Nucleus accumbens (tissue), 56 donors: ENCODE measurements around the gene CNN3.
"Not testable (repeated sequence)": the region's sequence is repeated elsewhere in the genome, so short reads cannot be mapped to it uniquely, and the experiment has no call there.

Experiments used
- DNase-seq, 56 donors: peaks; one replicate each; lab custom pipeline; 2025; lab: John Stamatoyannopoulos, UW

CNN3 gene

DNA sequence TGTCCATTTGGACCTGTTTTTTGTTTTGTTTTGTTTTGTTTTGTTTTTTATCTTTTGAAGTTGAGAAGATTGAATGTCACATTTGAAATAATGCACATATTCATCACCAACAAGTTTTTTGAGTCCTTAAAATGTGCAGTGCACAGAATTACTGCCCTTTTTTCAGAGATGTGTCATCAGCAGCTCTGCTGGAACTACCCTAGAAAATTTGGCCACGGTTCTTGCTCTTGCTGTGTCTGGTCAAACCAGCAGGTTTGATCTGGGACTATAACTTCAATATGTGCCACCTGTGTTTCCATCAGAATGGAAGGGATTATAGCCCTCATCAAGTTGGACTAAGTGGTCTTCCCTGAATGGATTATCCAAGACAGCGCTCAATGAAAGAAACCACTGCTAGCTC is 24.1 kb upstream of the CNN3 start:
- DNase-seq: no peak

GRCh38 chr1:94949681-94950661 is 23.1 kb upstream of the CNN3 start:
- no peak for DNase-seq

- DNase-seq: no peak
Observed at GRCh38 chr1:94947437-94947836, 20.5 kb upstream of the CNN3 start.

DNA sequence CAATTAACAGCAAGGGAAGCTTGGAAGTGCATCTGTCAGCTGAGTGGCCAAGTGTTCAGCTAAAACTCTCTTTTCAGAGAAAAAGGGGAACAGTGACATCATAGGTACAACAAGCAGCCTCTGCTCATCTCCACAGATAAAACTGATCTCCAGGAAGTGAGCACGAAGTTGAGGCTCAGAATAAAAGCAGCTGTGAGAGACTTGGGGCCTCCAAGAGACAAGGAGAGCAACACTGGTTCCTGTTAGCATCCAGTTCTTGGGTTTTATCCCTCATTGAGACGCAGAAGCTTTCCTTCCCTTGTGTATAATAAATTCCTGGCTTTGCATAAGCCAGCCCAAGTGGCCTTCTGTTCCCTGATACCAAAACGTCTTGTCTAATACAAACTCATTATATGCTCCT is 20.0 kb upstream of the CNN3 start:
- DNase-seq: no peak

DNA sequence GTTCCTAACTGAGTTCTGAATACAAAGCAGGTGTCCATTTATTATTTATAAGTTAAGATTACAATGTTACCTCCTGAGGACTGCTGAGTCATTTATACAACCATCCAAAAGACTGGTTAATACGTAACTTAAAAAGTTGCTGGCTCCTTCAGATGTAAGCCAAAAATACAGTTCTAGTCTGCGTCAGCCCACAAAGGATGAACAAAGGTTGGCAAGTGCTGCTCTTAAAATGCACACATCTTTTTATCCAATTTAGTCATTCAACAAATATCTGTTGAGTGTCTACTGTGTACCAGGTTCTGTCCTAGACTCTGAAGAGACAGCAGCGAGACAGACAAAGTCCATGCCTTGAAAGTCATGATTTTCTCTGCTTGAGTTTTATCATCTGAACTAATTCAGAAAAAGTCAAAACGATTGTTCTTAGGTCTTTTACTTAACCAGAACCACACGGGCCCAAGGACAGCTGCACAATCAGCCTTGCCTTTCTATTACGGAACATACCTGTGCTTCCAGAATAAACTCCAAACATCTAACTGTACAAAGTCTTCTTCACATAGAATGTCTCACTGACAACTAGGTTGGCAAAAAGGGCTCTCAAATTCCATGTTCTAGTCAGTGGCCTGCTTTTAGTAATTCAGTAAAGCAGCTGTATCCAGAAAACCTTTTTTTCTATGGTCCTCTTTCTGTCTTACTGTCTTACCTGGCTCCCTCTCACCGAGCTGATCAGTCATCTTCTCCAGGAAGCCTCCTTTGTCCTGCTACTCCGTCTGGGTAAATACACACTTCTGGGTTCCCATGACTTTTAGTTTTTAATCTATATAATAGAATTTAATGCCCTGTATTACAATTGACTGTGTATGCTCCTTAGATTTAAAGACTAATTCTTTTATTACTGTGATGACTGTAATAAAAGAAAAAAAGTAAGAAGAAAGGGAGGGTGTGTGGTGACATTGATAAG is 15.5 kb upstream of the CNN3 start:
- no peak for DNase-seq

DNA sequence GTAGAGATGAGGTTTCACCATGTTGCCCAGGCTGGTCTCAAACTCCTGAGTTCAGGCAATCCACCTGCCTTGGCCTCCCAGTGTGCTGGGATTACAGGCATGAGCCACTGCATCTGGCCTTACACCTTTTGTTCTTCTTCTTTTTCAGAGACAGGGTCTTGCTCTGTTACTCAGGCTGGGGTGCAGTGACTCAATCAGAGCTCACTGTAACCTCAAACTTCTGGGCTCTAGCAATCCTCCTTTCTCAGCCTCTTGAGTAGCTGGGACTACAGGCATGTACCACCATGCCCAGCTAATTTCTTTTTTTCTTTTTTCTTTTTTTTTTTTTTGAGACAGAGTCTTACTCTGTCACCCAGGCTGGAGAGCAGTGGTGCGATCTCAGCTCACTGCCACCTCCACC is 14.6 kb upstream of the CNN3 start:
- DNase-seq: not testable (repeated sequence)

- no peak for DNase-seq
Observed at GRCh38 chr1:94940738-94941137, 13.8 kb upstream of the CNN3 start.

- DNase-seq: no peak
Observed at GRCh38 chr1:94937820-94938219, 10.9 kb upstream of the CNN3 start.

DNA sequence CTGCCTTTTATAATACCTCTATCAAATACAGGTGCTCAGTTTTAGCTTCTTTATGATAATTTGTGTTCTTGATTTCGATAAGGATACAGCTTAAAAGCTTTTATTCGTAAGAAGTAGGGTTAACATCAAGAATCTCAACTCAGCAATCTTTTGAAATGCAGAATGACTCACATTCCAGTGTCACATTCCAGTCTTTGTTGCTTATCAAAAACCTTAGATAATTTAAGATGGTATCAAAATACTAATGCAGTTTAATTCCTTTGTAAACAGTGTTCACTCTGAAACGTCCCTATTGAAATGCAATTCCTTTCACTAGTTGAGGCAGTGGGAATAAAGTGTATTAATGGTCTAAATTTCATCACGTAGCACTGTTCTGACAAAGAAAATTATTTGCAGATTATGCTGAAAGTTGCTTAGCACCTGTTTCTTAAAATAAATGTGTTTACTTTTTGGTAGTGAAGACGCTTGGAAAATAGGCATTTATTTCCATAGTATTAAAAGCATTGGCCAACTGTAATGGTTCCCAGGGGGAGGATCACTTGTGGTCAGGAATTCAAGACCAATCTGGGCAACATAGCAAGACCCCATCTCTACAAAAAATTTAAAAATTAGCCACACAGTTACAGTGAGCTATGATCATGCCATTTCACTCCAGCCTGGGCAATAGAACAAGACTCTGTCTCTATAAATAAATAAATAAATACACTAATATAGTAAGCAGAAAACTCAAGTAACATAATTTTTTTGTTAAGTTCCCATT is 10.1 kb upstream of the CNN3 start:
- DNase-seq: no peak

- no peak for DNase-seq
Observed at GRCh38 chr1:94935476-94935875, 8.6 kb upstream of the CNN3 start.

GRCh38 chr1:94935034-94935433 is 8.1 kb upstream of the CNN3 start:
- no peak for DNase-seq

GRCh38 chr1:94934551-94934950 is 7.6 kb upstream of the CNN3 start:
- DNase-seq: no peak

- DNase-seq: no peak
Observed at GRCh38 chr1:94931254-94931841, 4.4 kb upstream of the CNN3 start.

GRCh38 chr1:94929351-94930217 is 2.7 kb upstream of the CNN3 start:
- peak in 6 of 56 donors; percentile 2 to 19 (median 4) for DNase-seq

DNA sequence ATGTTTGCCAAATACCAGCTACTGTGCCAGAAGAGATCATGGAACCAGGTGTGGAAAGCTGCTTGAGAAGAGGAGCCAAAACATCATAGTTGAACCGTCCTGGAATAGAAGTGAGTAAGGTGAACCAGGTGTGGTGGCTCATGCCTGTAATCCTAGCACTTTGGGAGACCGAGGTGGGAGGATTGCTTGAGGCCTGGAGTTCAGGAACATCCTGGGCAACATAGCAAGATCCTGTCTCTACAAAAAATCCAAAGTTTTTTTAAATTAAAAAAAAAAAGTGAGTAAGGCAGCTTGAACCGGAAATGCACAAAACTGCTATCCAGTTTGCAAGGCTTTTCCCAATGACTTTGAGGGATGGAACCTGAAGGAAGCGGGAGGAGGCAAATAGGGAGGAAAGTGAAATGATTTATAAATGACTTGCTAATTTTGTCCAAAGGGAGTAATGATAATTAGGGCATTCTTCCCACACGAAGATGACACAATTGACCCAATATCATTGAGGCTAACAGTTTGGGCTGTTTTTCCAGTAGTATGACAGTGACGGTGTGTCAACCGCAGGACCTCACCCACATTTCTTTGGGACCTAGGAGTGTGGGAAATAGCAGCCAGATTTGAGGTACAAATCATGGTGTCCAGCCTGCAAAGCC is 1.5 kb upstream of the CNN3 start:
- no peak for DNase-seq

DNA sequence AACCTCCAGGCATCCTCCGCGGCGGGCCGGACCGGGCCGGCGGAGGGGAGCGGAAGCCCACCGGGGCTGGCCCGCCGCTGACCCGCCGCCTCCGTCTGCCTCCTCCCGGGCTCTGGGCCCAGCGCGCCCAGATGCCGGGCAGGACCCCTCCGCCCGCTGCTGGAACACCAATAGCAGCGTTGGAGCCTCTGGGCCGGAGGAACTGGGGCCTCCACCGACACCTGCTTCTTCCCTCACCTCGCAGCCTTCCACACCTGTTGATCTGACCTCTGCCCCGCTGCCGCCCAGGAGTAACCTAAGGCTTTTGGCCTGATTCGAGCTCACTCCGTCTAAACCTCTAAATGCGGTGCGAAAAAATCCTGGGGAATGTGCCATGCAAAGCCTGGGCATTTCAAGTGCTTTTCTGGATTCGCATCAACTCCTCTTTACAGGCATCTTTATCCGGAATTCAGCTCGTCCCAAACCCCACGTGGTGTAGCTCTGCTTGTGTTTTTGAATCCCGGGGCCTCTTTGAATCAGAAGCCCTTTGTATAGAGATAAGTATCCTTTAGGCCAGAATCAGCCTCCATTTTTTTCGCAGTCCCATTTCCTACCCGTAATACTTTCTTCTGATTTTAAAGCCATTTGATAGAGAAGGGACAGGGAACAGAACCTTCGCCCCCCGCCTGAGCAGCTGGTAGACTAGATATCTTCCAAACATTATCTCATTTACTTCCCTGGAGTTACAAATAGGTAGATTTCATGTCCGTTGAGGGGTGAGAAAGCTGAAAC is 680 bp upstream of the CNN3 start:
- peak in 42 of 56 donors; percentile 3 to 79 (median 60) for DNase-seq

DNA sequence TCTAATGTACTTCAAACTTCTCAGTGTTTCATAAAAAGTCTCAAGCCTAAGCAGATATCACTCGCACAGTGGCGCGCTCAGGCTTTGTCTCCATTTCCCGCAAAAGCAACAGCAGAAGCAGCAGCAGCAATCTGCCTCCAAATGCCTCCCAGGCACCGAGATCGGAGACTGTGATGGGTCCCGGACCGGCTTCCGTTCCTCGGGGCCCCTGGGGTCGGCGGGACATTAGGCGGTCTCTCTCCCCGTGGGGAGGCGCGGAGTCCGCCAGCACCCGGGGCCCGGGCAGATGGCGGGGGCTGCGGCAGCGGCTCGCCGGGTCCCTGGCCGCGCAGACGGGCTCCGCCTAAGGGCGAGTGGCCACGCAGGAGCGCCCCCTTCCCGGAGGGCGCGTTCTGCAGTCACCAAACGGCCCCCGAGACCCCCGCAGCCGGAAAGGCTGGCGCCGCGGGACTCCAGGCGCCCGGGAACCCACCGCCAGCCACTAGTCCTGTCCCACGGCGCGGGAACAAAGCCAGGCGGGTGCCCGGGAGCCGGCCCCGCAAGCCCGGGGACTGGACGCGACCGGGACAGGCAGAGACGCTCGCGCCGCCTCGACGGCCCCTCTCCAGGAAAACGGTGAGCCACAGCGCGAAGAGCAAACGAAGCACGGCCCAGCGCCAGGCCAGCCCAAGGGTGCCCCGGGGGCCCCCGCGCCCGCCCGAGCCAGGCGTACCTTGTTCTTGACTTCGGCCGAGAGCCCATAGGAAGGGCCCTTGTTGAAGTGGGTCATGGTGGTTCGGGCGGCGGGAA is 590 bp downstream of the CNN3 start:
- peak in 46 of 56 donors; percentile 11 to 83 (median 59) for DNase-seq
